NB4 (cell line): ENCODE measurements around the gene GTF2F1.

ENCODE experiments used
- DNase-seq: peaks from one replicate; pipeline ENCODE4 v3.0.0; 2010; ENCODE audit warnings: low read depth
- H3K4me3 ChIP-seq: one replicate; pipeline ENCODE4 v1.5.1; 2011; ENCODE audit warnings: mild to moderate bottlenecking, low read depth, low read length, moderate library complexity
- CTCF ChIP-seq: IDR thresholded peaks from one replicate; pipeline ENCODE4 v1.5.1; 2012; ENCODE audit warnings: low read depth, low read length
- MAX ChIP-seq: IDR thresholded peaks from 2 replicates; pipeline ENCODE4 v1.6.1; 2011; ENCODE audit warnings: low read depth, low read length
- MYC ChIP-seq: IDR thresholded peaks from 2 replicates; pipeline ENCODE4 v1.6.1; 2011; ENCODE audit warnings: low read depth, low read length
- POLR2A ChIP-seq: IDR thresholded peaks from 2 replicates; pipeline ENCODE4 v1.6.1; 2011; ENCODE audit warnings: mild to moderate bottlenecking; ENCODE audit not compliant: insufficient read length; ENCODE audit errors: extremely low read depth

Gene GTF2F1

GRCh38 chr19:6396305-6396704 is 3.3 kb upstream of the GTF2F1 start:
- no peak overlapping the region for H3K4me3 ChIP-seq
- DNase-seq: no peak
- no peak for TF ChIP-seq MAX

- TF ChIP-seq MYC (no peak), POLR2A (no peak), MAX (no peak), CTCF (no peak)
These were observed 1.9 kb upstream of the GTF2F1 start for GRCh38 chr19:6394831-6395230.

GRCh38 chr19:6393983-6394412 is 1.0 kb upstream of the GTF2F1 start:
- TF ChIP-seq CTCF (no peak), POLR2A (no peak), MYC (no peak)
- no peak for DNase-seq
- peak overlapping the region; percentile 82 for H3K4me3 ChIP-seq

More at GRCh38 chr19:6394831-6395230, 1.9 kb upstream of the GTF2F1 start:
- DNase-seq: no peak
- H3K4me3 ChIP-seq: no peak overlapping the region

GRCh38 chr19:6392221-6393073 is 517 bp downstream of the GTF2F1 start:
- TF ChIP-seq MYC: no peak
- TF ChIP-seq CTCF: no peak
- no peak for TF ChIP-seq POLR2A
- no peak for TF ChIP-seq MAX
- DNase-seq: no peak
- peak overlapping the region; percentile 82 for H3K4me3 ChIP-seq

- DNase-seq: no peak
- no peak overlapping the region for H3K4me3 ChIP-seq
- TF ChIP-seq POLR2A (no peak), MYC (no peak), CTCF (no peak), MAX (no peak)
These were observed 5.6 kb downstream of the GTF2F1 start for GRCh38 chr19:6387372-6387771.

GRCh38 chr19:6384381-6384780 is 8.6 kb downstream of the GTF2F1 start:
- no peak overlapping the region for H3K4me3 ChIP-seq
- DNase-seq: no peak
- no peak for TF ChIP-seq POLR2A
- no peak for TF ChIP-seq MAX
- no peak for TF ChIP-seq CTCF
- TF ChIP-seq MYC: no peak
